C4-2B (cell line): Measurements from ENCODE around the gene NLE1.

ENCODE experiments used
- ZFX ChIP-seq: fragments of 450-650 bp; IDR thresholded peaks from 2 replicates; pipeline ENCODE4 v1.6.1; 2017
- TF ChIP-seq, protein P1 (sequence below): fragments of 450-650 bp; conservative IDR thresholded peaks from 2 replicates; pipeline ENCODE4 v1.5.1; 2017; ENCODE audit warnings: mild to moderate bottlenecking

DNA sequence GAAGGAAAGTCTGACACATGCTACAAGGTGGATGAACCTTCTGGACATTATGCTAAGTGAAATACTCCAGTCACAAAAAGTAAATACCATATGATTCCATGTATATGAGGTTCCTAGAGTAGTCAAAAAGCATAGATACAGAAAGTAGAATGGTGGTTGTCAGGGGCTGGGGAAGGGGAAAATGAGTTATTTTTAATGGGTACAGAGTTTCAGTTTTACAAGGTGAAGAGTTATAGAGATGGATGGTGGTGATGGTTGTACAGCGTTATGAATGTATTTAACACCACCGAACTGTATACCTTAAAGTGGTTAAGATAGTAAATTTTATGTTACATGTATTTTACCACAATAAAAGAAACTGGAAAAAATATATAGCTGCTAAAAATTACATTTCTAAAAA, 40.4 kb downstream of the NLE1 start:
- TF ChIP-seq, protein P1, sequence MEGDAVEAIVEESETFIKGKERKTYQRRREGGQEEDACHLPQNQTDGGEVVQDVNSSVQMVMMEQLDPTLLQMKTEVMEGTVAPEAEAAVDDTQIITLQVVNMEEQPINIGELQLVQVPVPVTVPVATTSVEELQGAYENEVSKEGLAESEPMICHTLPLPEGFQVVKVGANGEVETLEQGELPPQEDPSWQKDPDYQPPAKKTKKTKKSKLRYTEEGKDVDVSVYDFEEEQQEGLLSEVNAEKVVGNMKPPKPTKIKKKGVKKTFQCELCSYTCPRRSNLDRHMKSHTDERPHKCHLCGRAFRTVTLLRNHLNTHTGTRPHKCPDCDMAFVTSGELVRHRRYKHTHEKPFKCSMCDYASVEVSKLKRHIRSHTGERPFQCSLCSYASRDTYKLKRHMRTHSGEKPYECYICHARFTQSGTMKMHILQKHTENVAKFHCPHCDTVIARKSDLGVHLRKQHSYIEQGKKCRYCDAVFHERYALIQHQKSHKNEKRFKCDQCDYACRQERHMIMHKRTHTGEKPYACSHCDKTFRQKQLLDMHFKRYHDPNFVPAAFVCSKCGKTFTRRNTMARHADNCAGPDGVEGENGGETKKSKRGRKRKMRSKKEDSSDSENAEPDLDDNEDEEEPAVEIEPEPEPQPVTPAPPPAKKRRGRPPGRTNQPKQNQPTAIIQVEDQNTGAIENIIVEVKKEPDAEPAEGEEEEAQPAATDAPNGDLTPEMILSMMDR = no peak
- no peak for TF ChIP-seq ZFX
